22Rv1 (cell line): ENCODE results near the gene TMPRSS5.

Experiments
- CTCF ChIP-seq: fragments of 450-650 bp; IDR thresholded peaks from 2 replicates; pipeline ENCODE4 v1.5.1; 2017; ENCODE audit warnings: mild to moderate bottlenecking
- ZFX ChIP-seq: fragments of 450-650 bp; IDR thresholded peaks from 2 replicates; pipeline ENCODE4 v1.6.1; 2017; ENCODE audit warnings: antibody characterized with exemption, borderline replicate concordance

- TF ChIP-seq CTCF (no peak), ZFX (no peak)
These were observed 9.9 kb upstream of the TMPRSS5 start for GRCh38 chr11:113715882-113716625.
